ENCODE results near the gene CLCN3. TPM values are rescaled to one million over a fixed set of nuclear protein-coding genes. Genes with fewer than 3 reads are reported as not detected.

The CLCN3 gene
- total RNA-seq, 1 donor from 2014 or later = 54.1 TPM

- H3K27me3 ChIP-seq (ENCODE audit: low read depth) = no peaks in the 10 kb centered on the region
- H3K4me1 ChIP-seq = peaks cover 61% of the 10 kb centered on the region
- H3K27ac ChIP-seq (replicated peaks) = peak overlapping the region; percentile 88
- intact Hi-C loops (cut with micrococcal nuclease) = no loop called here
- H3K4me3 ChIP-seq = peak overlapping the region; percentile 63
- peaks cover 8% of the 10 kb centered on the region for H3K9me3 ChIP-seq (replicated peaks)
- no peaks in the 10 kb centered on the region for H3K36me3 ChIP-seq
- no peak for DNase-seq
- no peak for TF ChIP-seq CTCF (IDR thresholded peaks at IDR 0.05; ENCODE audit: borderline replicate concordance)
Observed at GRCh38 chr4:169662206-169662605, 41.8 kb downstream of the CLCN3 start.

- Histone ChIP-seq H3K27me3 (ENCODE audit: low read depth) (no peaks in the 10 kb centered on the region), H3K9me3 (replicated peaks) (peaks cover 11% of the 10 kb centered on the region), H3K4me1 (peaks cover 53% of the 10 kb centered on the region), H3K27ac (replicated peaks) (peak overlapping the region; percentile 88), H3K36me3 (no peaks in the 10 kb centered on the region), H3K4me3 (peak overlapping the region; percentile 63)
- no peak for DNase-seq
- intact Hi-C loops (cut with micrococcal nuclease) = no loop called here
- TF ChIP-seq CTCF (IDR thresholded peaks at IDR 0.05; ENCODE audit: borderline replicate concordance) = no peak
Observed at GRCh38 chr4:169663402-169663801, 43.0 kb downstream of the CLCN3 start.

GRCh38 chr4:169663831-169664230 lies 43.5 kb downstream of the CLCN3 start:
- Histone ChIP-seq H3K27me3 (ENCODE audit: low read depth) (no peaks in the 10 kb centered on the region), H3K4me3 (peak overlapping the region; percentile 63), H3K4me1 (peaks cover 49% of the 10 kb centered on the region), H3K36me3 (no peaks in the 10 kb centered on the region), H3K27ac (replicated peaks) (peak overlapping the region; percentile 88), H3K9me3 (replicated peaks) (peaks cover 11% of the 10 kb centered on the region)
- TF ChIP-seq CTCF (IDR thresholded peaks at IDR 0.05; ENCODE audit: borderline replicate concordance) = no peak
- intact Hi-C loops (cut with micrococcal nuclease) = no loop called here
- DNase-seq = no peak

- Histone ChIP-seq H3K27ac (replicated peaks) (peak overlapping the region; percentile 88), H3K4me1 (peaks cover 41% of the 10 kb centered on the region), H3K9me3 (replicated peaks) (peaks cover 11% of the 10 kb centered on the region), H3K36me3 (no peaks in the 10 kb centered on the region), H3K4me3 (peak overlapping the region; percentile 63), H3K27me3 (ENCODE audit: low read depth) (no peaks in the 10 kb centered on the region)
- TF ChIP-seq CTCF (IDR thresholded peaks at IDR 0.05; ENCODE audit: borderline replicate concordance) = no peak
- intact Hi-C loops (cut with micrococcal nuclease) = no loop called here
- no peak for DNase-seq
Observed at GRCh38 chr4:169664615-169665014, 44.2 kb downstream of the CLCN3 start.

- H3K4me1 ChIP-seq = peaks cover 40% of the 10 kb centered on the region
- TF ChIP-seq CTCF (IDR thresholded peaks at IDR 0.05; ENCODE audit: borderline replicate concordance) = no peak
- H3K36me3 ChIP-seq = no peaks in the 10 kb centered on the region
- intact Hi-C loops (cut with micrococcal nuclease) = no loop called here
- no peaks in the 10 kb centered on the region for H3K27me3 ChIP-seq (ENCODE audit: low read depth)
- H3K4me3 ChIP-seq = peak overlapping the region; percentile 63
- DNase-seq = no peak
- H3K9me3 ChIP-seq (replicated peaks) = peaks cover 11% of the 10 kb centered on the region
- H3K27ac ChIP-seq (replicated peaks) = peak overlapping the region; percentile 88
Observed at GRCh38 chr4:169665046-169665737, 44.8 kb downstream of the CLCN3 start.
